Coronary artery (tissue), 2 donors: ENCODE data around the gene AMFR.

ENCODE experiments used
- DNase-seq: peaks from one replicate; pipeline ENCODE4 v3.0.0-alpha.2; 2017; ENCODE audit warnings: low spot score
- H3K27ac ChIP-seq, 2 donors: fragments of 200-600 bp; sonication (generic); one replicate each; pipeline ENCODE4 v1.5.1; 2016 to 2019
- H3K4me3 ChIP-seq: fragments of 200-600 bp; sonication (generic); 2 replicates; pipeline ENCODE4 v1.5.1; 2016; ENCODE audit warnings: mild to moderate bottlenecking, moderate library complexity
- CTCF ChIP-seq: fragments of 200-600 bp; sonication (generic); IDR thresholded peaks from one replicate; pipeline ENCODE4 v1.5.1; 2019; ENCODE audit warnings: antibody characterized with exemption

AMFR gene

GRCh38 chr16:56425439-56425832 is at the start of gene AMFR:
TSS of gene AMFR (minus strand) at chr16:56425545. CDS start at chr16:56425327, 218 bp downstream.
- no peak for TF ChIP-seq CTCF
- peak within 1 kb of the TSS; percentile 90 for H3K4me3 ChIP-seq
- DNase-seq: peak; percentile 78
- peak within 1 kb of the TSS; percentile 85 to 97 for H3K27ac ChIP-seq

- no peak overlapping the region for H3K27ac ChIP-seq
- no peak for TF ChIP-seq CTCF
- H3K4me3 ChIP-seq: no peak overlapping the region
- no peak for DNase-seq
Observed at GRCh38 chr16:56470666-56471065, 45.3 kb upstream of the AMFR start.

GRCh38 chr16:56470232-56470631 is 44.9 kb upstream of the AMFR start:
- no peak for DNase-seq
- Histone ChIP-seq H3K27ac (no peak overlapping the region), H3K4me3 (no peak overlapping the region)
- no peak for TF ChIP-seq CTCF

- TF ChIP-seq CTCF: no peak
- Histone ChIP-seq H3K27ac (no peak overlapping the region), H3K4me3 (no peak overlapping the region)
- DNase-seq: no peak
Observed at GRCh38 chr16:56469748-56470147, 44.4 kb upstream of the AMFR start.

- Histone ChIP-seq H3K4me3 (no peak overlapping the region), H3K27ac (no peak overlapping the region)
- no peak for TF ChIP-seq CTCF
- DNase-seq: no peak
Observed at GRCh38 chr16:56468800-56469199, 43.5 kb upstream of the AMFR start.

GRCh38 chr16:56466344-56466743 is 41.0 kb upstream of the AMFR start:
- no peak for TF ChIP-seq CTCF
- DNase-seq: no peak
- Histone ChIP-seq H3K27ac (no peak overlapping the region), H3K4me3 (no peak overlapping the region)

GRCh38 chr16:56463153-56463552 is 37.8 kb upstream of the AMFR start:
- no peak for DNase-seq
- no peak for TF ChIP-seq CTCF
- Histone ChIP-seq H3K4me3 (no peak overlapping the region), H3K27ac (no peak overlapping the region)
